ENCODE measurements around the gene CSF2RB. TPM values are rescaled to one million over a fixed set of nuclear protein-coding genes. Genes with fewer than 3 reads are reported as not detected.

The CSF2RB gene
- total and polyA plus RNA-seq, 10 of the 15 experiments (the other 5 are each of a cell fraction or from before 2014, with no cell fraction given), result 0.82 to 12.5 (median 5.4) TPM

DNA sequence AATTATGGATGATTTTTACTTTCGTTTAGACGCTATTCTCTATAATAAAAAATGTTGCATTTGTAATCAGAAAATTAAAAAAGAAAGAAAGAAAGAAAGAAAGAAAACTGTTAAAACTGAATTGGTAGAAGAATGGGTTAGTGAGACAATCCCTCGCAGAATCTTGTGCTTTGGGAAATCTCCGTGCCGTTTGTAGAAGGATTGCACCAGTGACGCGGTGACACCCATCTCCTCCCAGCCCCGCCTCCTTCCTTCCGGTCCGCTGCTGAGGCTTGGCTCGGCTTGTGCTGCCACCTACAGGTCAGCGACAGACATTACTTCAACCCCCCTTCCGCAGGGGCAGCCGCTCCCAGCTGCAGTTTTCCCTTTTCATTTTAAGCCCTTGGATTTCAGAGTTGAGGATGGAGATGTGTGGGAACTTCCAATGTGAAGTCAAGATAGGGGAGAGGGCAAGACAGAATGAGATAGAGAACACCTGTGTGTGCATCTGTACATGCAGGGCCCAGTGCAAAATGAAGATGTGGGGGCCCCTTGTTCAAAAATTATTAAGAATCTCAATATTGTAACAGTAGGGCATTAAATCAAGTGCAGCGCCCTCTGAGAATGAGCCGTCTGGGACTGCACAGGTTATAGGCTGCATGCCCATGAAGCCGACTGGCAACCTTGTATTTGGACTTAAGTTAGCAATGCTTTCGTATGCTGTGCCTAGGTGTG is 64.7 kb downstream of the CSF2RB start:
- POLR2A ChIA-PET, result interaction anchor here (0.5 to 3.4 kb wide), 5 partner anchors 37 to 348 kb away, joined by 3 to 16 read pairs (median 4); partner anchors contain the start of gene NCF4
- peak; percentile 100 for FAIRE-seq
- 6% methylated on average over 18 of the region's 18 CpGs for WGBS (ENCODE audit: insufficient coverage, insufficient replicate concordance, low lambda C conversion rate, missing lambda C conversion rate)
- Histone ChIP-seq H3K4me2 (ENCODE audit: control insufficient read depth, insufficient read depth) (peak overlapping the region; percentile 95), H3K9me3 (replicated peaks; ENCODE audit: control insufficient read depth, insufficient read depth, low read length) (no peaks in the 10 kb centered on the region), H3K9ac (ENCODE audit: control insufficient read depth, insufficient read depth, low read length) (peak overlapping the region; percentile 53), H2AFZ (ENCODE audit: control insufficient read depth, low read depth, low read length) (peak overlapping the region; percentile 87), H3K36me3 (ENCODE audit: control insufficient read depth in 2 of 2, insufficient read depth in 2 of 2, low read length in 1 of 2) (no peaks in the 10 kb centered on the region), H3K79me2 (ENCODE audit: control insufficient read depth, insufficient read depth, low read length) (no peaks in the 10 kb centered on the region), H3K27me3 (replicated peaks in 1 of 2; ENCODE audit: control insufficient read depth in 2 of 2, insufficient read depth in 2 of 2, low read length in 1 of 2) (no peaks in the 10 kb centered on the region; a peak in 1 of 4 replicates), H3K4me1 (ENCODE audit: control insufficient read depth, insufficient read depth, low read length) (no peaks in the 10 kb centered on the region; the same call in 1 of the 2 replicates), H3K4me3 (peak overlapping the region; percentile 47; the same call in 1 of the 2 replicates), H4K20me1 (ENCODE audit: control insufficient read depth, insufficient read depth) (no peaks in the 10 kb centered on the region), H3K27ac (ENCODE audit: control insufficient read depth, insufficient read depth) (peak overlapping the region; percentile 13; the same call in 1 of the 2 replicates)
- peak; percentile 57 for DNase-seq (ENCODE audit: low read depth, low spot score)
- RAD21 ChIA-PET (ENCODE audit: unreplicated experiment), result interaction anchor here (0.6 to 5.3 kb wide), 25 partner anchors 12 to 614 kb away, joined by 3 to 94 read pairs (median 4); partner anchors contain the start of genes CSF2RB, IFT27, KCTD17 and NCF4
- SMC1A ChIA-PET (ENCODE audit: uncharacterized antibody, unreplicated experiment), result interaction anchor here (0.7 to 4.4 kb wide), 25 partner anchors 9 to 238 kb away, joined by 3 to 32 read pairs (median 5); partner anchors contain the start of gene NCF4
- BruUV-seq (replicated peaks), result no TSS peak
- in situ Hi-C loops (cut with MboI) (no loop called here), intact Hi-C loops (cut with micrococcal nuclease; ENCODE audit: unreplicated experiment) (loop anchor here (1.0 to 10.0 kb wide), 4 partner anchors 36 to 433 kb away; no protein-coding TSS in a partner anchor)
- peak; percentile 90 for ATAC-seq
- CTCF ChIA-PET, result interaction anchor here (0.5 to 18.9 kb wide), 54 partner anchors 9 to 437 kb away, joined by 3 to 310 read pairs (median 5); partner anchors contain the start of genes IFT27 and NCF4
- TF ChIP-seq YY1 (IDR thresholded peaks at IDR 0.05; ENCODE audit: low read depth, low read length), result peak; percentile 53; the same call in 1 of the 2 replicates
- TF ChIP-seq, protein P1, sequence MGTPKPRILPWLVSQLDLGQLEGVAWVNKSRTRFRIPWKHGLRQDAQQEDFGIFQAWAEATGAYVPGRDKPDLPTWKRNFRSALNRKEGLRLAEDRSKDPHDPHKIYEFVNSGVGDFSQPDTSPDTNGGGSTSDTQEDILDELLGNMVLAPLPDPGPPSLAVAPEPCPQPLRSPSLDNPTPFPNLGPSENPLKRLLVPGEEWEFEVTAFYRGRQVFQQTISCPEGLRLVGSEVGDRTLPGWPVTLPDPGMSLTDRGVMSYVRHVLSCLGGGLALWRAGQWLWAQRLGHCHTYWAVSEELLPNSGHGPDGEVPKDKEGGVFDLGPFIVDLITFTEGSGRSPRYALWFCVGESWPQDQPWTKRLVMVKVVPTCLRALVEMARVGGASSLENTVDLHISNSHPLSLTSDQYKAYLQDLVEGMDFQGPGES (IDR thresholded peaks at IDR 0.05), result no peak
- no peak for TF ChIP-seq MEF2A (IDR thresholded peaks at IDR 0.05; ENCODE audit: insufficient read depth, low read depth, low read length)
- TF ChIP-seq SP1 (IDR thresholded peaks at IDR 0.05; ENCODE audit: low read depth, low read length), result peak; percentile 66
- no peak for TF ChIP-seq FOXK2 (IDR thresholded peaks at IDR 0.05)
- TF ChIP-seq CREB1 (IDR thresholded peaks at IDR 0.05; ENCODE audit: low read depth), result peak; percentile 81
- TF ChIP-seq, protein P2, sequence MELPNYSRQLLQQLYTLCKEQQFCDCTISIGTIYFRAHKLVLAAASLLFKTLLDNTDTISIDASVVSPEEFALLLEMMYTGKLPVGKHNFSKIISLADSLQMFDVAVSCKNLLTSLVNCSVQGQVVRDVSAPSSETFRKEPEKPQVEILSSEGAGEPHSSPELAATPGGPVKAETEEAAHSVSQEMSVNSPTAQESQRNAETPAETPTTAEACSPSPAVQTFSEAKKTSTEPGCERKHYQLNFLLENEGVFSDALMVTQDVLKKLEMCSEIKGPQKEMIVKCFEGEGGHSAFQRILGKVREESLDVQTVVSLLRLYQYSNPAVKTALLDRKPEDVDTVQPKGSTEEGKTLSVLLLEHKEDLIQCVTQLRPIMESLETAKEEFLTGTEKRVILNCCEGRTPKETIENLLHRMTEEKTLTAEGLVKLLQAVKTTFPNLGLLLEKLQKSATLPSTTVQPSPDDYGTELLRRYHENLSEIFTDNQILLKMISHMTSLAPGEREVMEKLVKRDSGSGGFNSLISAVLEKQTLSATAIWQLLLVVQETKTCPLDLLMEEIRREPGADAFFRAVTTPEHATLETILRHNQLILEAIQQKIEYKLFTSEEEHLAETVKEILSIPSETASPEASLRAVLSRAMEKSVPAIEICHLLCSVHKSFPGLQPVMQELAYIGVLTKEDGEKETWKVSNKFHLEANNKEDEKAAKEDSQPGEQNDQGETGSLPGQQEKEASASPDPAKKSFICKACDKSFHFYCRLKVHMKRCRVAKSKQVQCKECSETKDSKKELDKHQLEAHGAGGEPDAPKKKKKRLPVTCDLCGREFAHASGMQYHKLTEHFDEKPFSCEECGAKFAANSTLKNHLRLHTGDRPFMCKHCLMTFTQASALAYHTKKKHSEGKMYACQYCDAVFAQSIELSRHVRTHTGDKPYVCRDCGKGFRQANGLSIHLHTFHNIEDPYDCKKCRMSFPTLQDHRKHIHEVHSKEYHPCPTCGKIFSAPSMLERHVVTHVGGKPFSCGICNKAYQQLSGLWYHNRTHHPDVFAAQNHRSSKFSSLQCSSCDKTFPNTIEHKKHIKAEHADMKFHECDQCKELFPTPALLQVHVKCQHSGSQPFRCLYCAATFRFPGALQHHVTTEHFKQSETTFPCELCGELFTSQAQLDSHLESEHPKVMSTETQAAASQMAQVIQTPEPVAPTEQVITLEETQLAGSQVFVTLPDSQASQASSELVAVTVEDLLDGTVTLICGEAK (IDR thresholded peaks at IDR 0.05; ENCODE audit: borderline replicate concordance), result peak; percentile 55; the same call in 1 of the 2 replicates
- TF ChIP-seq RB1 (IDR thresholded peaks at IDR 0.05; ENCODE audit: borderline replicate concordance), result 0 out of 2 replicates have a peak, but pooled peaks have one; percentile 45
- TF ChIP-seq BHLHE40 (IDR thresholded peaks at IDR 0.05; ENCODE audit: borderline replicate concordance in 1 of 2, low read depth in 2 of 2, low read length in 1 of 2), result peak; percentile 30 to 62; a peak in 2 of 4 replicates
- TF ChIP-seq SIN3A (IDR thresholded peaks at IDR 0.05; ENCODE audit: low read depth, low read length), result peak; percentile 61; the same call in 1 of the 2 replicates
- TF ChIP-seq, protein P3, sequence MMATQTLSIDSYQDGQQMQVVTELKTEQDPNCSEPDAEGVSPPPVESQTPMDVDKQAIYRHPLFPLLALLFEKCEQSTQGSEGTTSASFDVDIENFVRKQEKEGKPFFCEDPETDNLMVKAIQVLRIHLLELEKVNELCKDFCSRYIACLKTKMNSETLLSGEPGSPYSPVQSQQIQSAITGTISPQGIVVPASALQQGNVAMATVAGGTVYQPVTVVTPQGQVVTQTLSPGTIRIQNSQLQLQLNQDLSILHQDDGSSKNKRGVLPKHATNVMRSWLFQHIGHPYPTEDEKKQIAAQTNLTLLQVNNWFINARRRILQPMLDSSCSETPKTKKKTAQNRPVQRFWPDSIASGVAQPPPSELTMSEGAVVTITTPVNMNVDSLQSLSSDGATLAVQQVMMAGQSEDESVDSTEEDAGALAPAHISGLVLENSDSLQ (IDR thresholded peaks at IDR 0.05), result peak; percentile 85
- TF ChIP-seq, protein P4, sequence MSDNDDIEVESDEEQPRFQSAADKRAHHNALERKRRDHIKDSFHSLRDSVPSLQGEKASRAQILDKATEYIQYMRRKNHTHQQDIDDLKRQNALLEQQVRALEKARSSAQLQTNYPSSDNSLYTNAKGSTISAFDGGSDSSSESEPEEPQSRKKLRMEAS (IDR thresholded peaks at IDR 0.05; ENCODE audit: low read depth, low read length), result peak; percentile 46; the same call in 1 of the 2 replicates

All from GM12878 (cell line).